GM21390 (cell line): ENCODE data around the gene FTO.

Source experiments
- ATAC-seq: cut with Tn5 transposase; IDR thresholded peaks from one replicate; pipeline ENCODE4 v1.9.1; 2021; ENCODE audit not compliant: unreplicated experiment

FTO gene

GRCh38 chr16:53895433-53895832 lies 191.5 kb downstream of the FTO start:
- no peak for ATAC-seq

GRCh38 chr16:53895851-53896250 lies 191.9 kb downstream of the FTO start:
- no peak for ATAC-seq

- no peak for ATAC-seq
Measured at GRCh38 chr16:53896722-53897121, 192.8 kb downstream of the FTO start.

GRCh38 chr16:53898993-53899392 lies 195.0 kb downstream of the FTO start:
- no peak for ATAC-seq

GRCh38 chr16:53899431-53899830 lies 195.5 kb downstream of the FTO start:
- ATAC-seq, result no peak

GRCh38 chr16:53900667-53901066 lies 196.7 kb downstream of the FTO start:
- ATAC-seq, result no peak

GRCh38 chr16:53901408-53901807 lies 197.5 kb downstream of the FTO start:
- no peak for ATAC-seq

- ATAC-seq, result no peak
Measured at GRCh38 chr16:53904533-53904932, 200.6 kb downstream of the FTO start.

- no peak for ATAC-seq
Measured at GRCh38 chr16:53905028-53905427, 201.1 kb downstream of the FTO start.

GRCh38 chr16:53908731-53909130 lies 204.8 kb downstream of the FTO start:
- ATAC-seq, result no peak

- ATAC-seq, result no peak
Measured at GRCh38 chr16:53910990-53911389, 207.0 kb downstream of the FTO start.

- ATAC-seq, result no peak
Measured at GRCh38 chr16:53911513-53911912, 207.6 kb downstream of the FTO start.

- ATAC-seq, result no peak
Measured at GRCh38 chr16:53912155-53912554, 208.2 kb downstream of the FTO start.

- ATAC-seq, result no peak
Measured at GRCh38 chr16:53913099-53913870, 209.3 kb downstream of the FTO start.

- no peak for ATAC-seq
Measured at GRCh38 chr16:53913920-53914319, 210.0 kb downstream of the FTO start.

GRCh38 chr16:53914736-53915135 lies 210.8 kb downstream of the FTO start:
- ATAC-seq, result no peak

- ATAC-seq, result no peak
Measured at GRCh38 chr16:53915452-53916160, 211.7 kb downstream of the FTO start.

GRCh38 chr16:53920988-53921387 lies 217.0 kb downstream of the FTO start:
- no peak for ATAC-seq

- ATAC-seq, result no peak
Measured at GRCh38 chr16:53922067-53922806, 218.3 kb downstream of the FTO start.

- ATAC-seq, result no peak
Measured at GRCh38 chr16:53922807-53923571, 219.0 kb downstream of the FTO start.
